ENCODE measurements around the gene SLC38A4.

DNA sequence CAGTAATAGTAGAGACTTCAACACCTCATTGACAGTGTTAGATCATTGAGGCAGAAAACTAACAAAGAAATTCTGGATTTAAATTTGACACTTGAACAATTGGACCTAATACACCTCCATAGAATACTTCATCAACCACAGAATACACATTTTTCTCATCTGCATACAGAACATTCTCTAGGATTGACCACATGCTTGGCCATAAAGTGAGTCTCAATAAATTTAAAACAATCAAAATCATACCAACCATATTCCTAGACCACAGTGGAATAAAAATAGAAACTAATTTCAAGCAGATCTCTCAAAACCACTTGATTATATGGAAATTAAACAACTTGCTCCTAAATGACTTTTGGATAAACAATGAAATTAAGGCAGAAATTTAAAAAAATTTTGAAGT lies 82.3 kb downstream of the SLC38A4 start:
- TF ChIP-seq, protein P1, sequence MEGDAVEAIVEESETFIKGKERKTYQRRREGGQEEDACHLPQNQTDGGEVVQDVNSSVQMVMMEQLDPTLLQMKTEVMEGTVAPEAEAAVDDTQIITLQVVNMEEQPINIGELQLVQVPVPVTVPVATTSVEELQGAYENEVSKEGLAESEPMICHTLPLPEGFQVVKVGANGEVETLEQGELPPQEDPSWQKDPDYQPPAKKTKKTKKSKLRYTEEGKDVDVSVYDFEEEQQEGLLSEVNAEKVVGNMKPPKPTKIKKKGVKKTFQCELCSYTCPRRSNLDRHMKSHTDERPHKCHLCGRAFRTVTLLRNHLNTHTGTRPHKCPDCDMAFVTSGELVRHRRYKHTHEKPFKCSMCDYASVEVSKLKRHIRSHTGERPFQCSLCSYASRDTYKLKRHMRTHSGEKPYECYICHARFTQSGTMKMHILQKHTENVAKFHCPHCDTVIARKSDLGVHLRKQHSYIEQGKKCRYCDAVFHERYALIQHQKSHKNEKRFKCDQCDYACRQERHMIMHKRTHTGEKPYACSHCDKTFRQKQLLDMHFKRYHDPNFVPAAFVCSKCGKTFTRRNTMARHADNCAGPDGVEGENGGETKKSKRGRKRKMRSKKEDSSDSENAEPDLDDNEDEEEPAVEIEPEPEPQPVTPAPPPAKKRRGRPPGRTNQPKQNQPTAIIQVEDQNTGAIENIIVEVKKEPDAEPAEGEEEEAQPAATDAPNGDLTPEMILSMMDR (IDR thresholded peaks at IDR 0.05), result no peak
- TF ChIP-seq POLR2AphosphoS5 (IDR thresholded peaks at IDR 0.05) (no peak), POLR2A (IDR thresholded peaks at IDR 0.05) (no peak)
